Femur (tissue), 1 donor: ENCODE results near the gene LRIG1.

Source experiments
- DNase-seq: peaks from one replicate; pipeline ENCODE4 v3.0.0-alpha.2; 2017

Gene LRIG1

DNA sequence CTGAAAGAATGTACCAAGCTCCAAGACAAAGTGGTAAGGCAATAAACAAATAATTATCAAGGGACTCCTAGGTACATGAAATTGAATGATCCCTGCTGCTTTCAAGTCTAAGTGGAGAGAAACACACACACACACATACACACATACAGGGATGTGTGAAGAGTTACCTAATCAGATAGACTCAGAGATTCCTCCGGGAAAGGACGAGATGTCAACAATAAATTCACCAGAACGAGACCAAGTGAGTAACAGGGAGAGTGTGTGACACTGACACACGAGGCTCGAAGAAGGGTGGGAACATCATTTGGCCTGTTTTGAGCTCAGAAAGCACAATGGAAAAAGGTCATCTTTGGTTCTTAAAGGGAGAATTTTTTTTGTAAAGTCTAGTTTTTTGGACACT, 13.4 kb downstream of the LRIG1 start:
- no peak for DNase-seq

DNA sequence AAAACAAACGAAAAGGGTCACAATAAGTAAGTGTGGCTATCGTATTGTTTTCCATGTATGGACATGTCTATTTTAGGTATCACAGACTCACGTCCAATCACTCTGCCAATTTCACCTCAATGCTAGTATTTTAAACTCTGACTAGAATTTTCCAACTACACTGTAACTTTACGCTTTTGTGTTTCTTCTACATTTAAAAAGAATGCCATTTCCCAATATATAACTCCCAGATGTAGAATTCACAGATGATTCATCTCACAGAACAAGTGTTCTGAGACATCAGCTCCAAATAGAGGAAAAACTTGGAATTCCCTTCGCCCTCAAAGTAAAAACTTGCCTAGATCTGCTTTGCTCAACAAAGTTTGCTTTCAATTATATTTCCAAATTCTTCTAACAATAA, 14.2 kb downstream of the LRIG1 start:
- DNase-seq, result no peak

DNA sequence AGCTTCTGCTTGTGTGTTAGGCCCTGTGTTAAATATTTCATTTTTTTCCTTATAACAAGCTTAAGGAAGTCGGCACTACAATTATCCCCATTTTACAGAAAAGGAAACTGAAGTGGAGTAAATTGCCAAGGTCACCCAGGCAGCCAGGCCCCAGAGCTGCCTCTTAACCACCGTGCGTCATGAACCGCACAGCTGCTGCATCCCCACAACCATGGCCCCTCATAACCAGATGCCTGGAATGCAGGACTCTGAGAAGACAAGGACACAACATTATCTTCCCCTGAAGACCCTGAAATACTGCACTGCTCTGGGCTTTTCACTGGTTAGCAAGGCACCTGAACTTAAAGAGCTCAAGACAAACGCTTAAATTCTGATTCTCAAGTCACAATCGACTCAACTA, 14.6 kb downstream of the LRIG1 start:
- no peak for DNase-seq

DNA sequence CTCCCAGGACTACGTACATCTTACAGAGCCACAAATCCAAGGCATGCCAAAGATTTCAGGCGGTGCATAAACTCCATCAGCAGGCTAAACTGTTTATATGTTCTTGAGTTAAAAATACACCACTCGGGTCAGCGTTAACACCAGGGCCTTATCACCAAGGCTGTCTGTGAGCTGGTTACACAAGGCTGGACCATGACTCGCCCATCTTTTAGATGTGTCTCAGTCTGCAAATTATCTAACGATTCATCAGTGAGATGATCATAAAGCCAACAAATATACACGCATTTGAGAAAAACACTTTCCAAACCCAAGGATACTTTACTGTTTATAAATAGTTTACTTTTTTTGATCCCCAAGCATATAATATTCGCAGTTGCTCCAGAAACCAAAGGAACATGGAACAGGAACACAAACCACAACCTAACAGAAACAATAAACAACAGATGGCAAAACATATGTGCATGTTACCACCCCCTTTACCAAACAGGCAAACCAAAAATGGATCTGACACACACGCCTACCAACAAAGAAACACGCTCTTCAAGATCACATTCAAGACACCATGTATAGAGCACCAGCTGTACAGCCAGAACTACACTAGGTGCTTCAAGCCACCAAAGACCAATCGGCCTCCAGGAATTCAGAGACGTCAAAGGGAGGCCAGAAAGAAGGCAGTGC, 15.4 kb downstream of the LRIG1 start:
- no peak for DNase-seq

DNA sequence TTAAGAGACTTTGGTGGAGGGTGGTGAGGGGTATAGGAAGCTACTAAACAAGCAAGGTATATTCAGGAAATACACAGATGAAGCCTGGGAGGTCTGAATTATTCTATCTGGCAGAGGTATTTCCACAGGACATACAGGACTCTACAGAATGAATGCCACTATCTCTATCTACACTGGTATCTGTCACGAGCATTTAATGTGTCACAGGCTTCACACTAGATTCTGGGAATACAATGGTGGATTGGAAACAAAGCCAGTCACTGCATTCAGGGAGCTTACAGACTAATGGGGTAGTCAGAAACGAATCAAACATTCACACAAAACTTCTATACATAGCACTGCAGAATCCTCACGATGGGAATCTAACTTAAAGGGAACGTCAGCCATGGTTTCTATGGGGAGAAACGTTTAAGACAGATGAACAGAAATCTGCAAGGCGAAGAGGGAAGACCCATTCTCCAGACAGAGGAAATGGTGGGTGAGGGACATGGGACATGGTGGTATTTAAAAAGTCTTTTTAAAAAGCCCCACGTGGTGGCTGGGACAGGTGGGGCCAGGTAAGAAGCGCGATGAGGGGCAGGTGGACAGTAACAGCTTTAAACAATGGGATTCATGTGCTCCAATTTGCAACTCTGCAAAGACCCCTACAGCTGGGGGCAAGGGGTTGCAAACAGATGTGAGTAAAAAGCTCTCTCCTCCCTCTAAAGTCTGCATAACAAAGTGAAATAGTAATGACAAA, 16.5 kb downstream of the LRIG1 start:
- no peak for DNase-seq

DNA sequence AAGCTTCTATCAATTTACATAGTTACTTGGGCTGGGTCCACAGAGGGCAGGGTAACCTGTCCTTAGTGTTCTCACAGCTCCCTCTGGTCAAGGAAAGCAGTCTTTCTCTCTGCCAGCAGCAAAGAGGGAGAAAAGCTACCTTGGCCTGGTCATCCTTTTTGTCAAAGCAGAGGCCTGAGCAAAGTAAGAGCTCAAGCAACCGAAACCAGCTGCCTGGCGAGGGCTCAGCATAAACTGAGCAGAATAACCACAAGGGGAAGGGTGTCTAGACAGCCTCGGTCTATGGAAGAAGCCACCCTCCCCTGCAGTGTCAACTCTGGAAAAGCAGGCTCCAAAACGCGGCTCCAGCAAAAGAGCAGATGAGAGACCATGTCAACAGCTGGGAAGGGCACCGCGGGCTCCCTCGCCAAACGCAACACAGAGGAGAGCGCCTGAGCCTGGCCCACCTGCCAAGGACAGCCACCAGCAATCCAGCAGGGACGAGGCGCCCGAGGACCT, 17.4 kb downstream of the LRIG1 start:
- peak; percentile 72 for DNase-seq

DNA sequence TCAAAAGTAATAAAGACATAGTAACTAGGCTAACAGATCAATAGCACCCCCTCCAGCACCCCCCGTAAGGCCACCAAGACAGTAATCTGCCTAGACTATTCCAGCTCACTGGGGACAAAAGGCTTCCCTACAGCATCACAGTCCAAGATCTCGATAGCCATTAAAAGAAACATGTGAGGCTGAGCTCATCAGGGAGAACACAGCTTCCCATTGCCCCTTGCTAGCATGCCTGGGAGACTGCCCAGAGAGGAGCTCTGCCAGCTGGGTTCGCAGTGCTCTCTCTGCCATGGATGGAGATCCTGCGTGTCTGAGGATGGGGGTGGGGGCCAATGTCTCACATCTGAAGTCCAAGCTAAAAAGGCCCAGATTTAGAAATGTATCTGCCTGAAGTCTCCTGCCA, 17.8 kb downstream of the LRIG1 start:
- DNase-seq, result peak; percentile 79

DNA sequence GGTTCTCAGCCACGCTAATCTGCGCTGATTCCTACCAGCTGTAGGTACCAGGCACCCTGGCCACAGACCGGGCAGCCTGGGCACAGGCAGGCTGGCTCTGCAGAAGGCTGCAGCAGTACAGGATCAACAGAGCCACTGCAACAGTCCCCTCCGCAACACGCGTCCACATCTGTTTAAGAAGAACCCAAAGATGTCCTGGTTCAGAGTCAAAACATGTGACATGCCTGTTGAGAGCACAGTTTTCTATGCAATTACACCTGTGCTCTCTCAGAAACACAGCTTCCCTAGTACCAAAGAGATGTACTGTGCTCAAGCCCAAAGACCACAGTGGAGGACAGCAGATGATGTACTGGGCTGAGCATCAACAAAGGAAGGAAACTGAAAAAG, 18.8 kb downstream of the LRIG1 start:
- DNase-seq, result no peak

DNA sequence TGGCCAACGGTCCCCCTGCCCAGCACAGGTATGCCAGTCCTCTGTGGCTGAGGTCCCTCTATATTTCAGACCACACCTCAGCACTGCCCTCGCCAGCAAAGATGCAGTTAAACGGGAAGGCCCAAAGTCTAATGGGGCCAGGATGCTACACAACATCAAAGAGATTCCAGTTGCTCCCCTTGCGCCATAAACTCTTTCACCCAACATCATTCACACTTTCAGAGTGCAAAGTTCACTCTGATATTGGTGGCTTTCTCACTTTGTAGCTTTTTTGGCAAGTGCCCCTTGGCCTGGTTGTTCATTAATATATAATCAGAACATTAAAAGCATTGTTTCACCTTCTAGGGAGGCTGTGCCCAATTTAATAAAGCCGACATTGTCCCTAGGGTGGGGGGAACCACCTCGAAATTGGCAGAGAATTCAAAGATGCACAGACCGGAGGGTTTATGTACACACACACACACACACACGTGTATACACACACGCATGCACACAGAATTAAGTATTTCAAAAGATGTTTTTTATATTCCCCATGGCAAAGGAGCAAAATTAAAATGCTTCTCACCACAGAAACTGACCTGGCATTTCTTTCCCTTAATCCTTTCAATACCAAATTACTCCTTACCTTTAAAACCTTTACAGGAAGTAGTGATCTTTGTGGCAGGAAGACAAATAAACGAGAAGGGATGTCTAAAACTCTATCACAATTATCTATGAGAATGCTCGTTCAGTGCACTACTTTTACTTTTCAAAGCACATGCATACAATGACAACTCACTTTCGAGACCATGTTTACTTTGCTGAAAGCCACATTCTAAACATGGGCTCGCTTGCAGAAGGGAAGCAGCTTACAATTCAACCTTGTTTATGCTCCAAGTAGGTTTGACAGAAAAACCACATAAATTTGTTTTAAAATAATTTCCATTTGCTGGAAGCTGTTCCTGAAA, 19.5 kb downstream of the LRIG1 start:
- no peak for DNase-seq

DNA sequence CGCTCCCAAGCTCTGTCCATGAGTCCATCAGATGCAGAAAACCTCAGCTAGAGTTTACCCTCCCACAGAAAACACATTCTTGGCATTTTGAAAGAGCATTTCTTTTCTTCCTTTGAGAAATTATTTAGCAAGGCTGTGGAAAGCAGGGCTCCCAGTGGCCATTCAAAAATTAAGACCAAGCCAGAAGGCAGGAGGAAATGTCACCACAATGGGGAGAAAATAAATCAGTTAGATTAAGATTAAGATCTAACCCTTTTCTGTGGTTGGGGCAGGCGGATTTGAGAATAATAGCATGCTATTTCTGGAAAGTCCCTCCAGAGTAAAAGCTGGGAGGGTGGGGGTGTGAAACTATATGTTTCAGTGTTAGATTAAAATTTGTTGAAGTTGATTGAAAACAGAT, 20.2 kb downstream of the LRIG1 start:
- DNase-seq, result no peak

DNA sequence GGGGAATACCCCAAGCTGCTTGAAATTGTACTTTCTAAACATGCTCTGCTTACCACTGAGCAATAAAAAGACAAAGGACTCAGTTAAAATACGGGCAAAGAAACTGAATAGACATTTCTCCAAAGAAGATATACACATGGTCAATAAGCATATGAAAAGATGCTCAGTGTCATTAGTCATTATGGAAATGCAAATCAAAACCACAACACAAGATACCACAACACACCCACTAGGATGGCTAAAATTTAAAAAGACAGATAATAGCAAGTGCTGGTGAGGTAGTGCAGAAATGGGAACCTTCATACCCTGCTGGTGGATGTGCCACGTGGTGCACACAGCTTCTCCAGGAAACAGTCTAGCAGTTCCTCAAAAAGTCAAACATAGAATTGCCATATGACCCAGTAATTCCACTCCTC, 21.3 kb downstream of the LRIG1 start:
- no peak for DNase-seq

DNA sequence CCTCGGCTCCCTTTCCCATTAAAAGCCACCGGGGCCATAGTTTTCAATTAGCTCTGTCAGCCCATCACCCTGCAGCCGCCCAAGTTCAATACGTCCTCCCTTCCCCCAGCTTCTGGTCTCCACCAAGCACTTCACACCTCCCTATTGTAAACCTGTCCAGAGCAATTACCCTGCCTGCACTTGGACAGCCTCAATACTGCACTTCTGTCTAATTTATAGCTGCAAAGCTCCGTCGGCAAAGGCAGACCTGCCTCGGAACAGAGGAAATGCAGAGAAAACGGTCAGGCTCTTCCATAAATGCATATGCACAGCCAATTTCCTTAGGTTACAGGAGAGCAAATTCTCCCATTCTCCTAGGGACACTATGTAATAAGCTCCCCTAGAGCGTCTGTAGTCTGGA, 21.9 kb downstream of the LRIG1 start:
- no peak for DNase-seq

DNA sequence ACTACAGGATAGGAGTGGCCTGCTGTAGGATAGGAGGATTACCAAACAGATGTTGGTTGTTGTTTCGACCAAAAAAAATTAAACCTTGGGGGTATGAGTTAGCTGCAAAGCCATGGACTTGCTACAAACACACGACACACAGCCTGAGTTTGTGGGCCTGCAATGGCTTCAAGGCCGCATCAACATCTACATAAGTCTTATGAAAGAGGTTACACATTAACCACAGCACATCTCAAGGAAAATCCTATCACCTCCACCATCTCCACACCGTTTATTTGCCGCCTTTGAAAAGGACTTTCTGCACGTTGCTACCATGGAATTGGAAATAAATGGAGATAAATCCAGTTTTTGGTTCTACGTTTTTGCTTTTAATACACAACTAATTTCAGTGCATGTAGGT, 23.0 kb downstream of the LRIG1 start:
- no peak for DNase-seq

DNA sequence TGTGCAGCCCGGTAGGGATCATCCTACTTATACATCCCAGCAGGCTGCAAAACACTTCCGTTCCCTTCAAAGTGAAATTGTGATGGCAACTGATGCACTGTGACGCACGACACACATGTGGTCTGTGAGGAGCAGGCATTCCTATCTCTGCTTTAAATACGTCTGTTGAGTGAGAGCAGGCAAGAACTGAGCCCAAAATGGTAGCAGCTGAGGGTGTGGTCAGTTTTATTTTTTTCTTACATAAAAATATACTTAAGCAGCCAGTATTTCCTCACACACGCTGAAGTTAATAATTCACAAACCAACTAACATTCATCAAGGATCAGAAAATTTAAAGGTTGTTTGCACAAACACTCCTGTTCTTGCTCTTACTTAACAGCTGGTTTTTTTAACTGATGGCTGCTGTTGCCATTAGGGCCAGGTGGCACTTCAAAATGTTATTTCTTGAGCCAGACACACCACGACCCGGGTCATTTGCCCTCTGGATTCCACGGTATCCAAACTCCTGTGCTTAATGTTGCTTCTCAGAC, 23.9 kb downstream of the LRIG1 start:
- DNase-seq, result no peak

DNA sequence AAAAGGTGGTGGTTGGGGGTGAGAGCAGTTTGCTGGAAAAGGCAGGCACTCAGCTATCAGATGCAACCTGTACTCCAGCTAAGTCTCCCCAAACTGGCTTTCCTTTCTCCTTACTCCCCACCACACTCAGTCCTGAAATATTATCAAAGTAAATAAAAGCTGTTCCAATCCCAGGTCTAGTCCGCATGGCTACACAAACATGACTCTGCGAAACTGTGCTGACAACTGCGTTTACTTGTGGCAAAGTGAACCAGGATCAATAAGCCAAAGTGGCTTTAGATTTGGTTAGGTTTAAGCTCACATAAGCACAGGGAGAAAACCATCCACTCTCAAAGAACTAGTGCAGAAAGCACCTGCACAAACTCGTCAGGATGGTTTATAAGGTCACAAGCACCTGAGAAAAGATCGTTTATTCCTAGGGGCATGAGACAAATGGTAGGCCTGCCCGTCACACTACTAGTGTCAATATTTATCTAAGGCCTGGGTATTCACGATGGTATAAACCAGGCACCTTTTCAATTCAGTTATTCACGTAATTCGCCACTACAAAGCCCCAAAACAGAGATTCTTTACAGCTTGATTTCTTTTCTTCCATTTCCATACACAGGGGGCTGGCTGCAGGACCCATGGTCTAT, 25.3 kb downstream of the LRIG1 start:
- no peak for DNase-seq

DNA sequence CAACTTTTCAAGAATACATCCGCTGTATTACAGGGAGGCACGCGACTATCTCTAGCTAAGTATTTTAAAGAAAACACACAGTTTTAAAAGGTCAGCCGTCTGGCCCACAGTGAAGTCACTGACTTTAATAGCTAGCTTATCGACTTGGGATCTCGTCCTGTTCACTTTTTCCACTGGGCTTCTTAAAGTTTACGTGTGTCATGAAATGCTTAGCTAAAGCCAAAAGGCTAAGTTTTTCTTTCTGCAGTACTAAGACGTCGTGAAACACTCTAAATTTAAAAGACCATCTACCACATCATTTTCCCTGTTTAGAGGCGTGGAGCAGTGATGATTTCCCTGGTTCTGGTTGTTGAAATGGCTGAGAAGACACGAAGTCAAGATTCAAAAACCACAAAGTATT, 27.1 kb downstream of the LRIG1 start:
- no peak for DNase-seq

DNA sequence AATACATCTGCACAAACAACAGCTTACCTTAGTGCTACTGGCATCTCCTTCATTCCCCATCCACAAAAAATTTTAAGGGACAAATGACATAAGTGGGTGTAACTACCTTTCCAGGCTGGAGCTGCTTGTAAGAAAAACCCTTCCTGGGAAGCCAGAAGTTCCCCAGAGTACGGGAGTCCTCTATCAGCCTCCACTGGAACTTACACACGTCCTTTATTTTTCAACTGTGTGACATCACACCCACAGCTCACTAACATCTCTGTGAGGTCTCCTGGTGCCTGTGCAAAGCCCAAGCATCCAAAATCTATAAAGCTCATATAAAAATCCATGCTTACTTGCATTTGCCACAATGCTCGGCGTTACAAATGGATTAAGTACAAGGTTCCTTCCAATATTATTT, 27.6 kb downstream of the LRIG1 start:
- DNase-seq, result no peak

DNA sequence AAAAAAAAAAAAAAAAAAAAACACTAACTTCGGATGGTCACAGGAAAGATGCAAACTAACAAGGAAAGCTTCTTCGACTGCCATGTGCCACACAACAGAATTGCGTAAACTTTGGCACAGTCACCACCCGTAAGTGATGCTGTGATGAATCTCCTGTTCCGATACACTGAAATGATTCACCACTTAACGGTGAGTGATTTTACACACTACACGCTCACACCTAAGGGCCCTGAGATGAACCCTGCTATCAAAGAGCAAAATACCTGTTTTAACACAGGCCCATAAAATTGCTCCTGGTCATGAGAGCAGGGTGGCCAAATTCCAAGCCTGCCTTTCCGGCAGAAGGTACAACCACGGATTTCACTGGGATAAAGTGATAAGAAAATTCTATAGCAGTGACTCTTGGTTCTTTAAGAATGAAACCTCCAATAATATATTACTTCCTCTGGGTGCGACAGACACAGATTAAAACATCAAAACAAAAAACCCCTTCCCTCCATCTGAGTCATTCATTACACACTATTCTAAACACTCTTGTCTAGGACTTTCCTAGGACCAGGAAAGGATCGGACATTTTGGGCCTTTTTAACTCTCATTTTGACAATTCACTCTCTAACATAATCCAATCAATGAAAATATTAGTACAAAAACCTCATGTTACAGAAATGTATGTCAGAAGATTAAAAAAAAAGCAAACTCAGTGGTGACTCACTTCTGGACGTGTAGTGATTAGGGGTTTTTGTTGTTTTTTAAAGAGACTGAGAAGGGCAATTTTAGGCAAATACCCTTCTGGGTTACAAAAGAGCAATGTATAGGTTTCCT, 28.3 kb downstream of the LRIG1 start:
- no peak for DNase-seq

DNA sequence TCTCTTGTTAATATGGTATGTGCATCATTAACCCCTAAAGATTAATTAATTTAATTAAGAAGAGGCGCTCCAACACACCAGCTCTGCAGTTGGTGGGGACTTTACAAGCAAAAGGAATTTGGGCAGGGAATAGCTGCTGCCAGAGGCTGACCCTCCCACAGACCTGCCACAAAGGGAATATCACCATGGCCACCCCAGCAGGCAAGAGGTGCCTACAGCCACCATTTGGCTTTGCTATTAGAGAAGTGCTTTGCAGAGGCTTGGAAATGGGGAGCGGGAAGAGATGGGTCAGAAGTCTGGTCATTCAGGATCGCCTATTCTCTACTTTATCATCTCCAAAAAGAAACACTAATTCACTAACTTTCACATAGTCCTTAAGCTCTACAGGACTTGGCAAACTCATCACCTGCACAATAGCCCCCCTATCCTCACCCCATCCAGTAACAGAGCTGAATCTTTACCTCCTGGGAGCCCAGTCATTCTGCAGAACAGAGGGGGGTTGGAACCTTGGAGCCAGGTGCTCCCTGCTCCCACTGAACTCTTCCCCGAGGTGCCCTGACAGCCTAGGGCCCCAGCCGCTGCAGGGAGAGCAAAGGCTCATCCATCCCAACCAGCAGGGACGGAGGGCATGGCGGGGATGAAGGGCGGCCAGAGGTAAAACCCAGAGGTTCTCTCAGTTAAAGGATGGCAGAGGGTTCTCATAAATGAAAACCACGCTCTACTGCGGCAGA, 29.7 kb downstream of the LRIG1 start:
- DNase-seq, result no peak

DNA sequence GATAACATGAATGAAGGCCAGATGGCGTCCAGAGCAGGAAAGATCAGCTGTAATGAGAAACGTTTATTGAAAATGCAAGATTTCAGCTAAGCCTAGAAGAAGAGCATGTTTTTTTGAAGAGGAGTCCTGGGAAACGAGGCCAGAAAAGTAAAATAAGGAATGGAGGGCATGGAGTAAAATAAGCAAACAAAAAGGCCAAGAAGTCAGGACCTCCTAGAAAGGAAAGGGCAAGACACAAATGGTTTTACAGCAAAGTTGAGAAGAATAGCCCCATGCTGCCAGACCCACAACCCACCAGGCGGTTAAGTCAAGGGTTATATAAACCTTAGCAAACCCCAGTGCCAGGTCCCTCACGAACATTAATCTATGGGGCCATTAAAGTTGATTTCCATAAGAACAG, 30.5 kb downstream of the LRIG1 start:
- no peak for DNase-seq

DNA sequence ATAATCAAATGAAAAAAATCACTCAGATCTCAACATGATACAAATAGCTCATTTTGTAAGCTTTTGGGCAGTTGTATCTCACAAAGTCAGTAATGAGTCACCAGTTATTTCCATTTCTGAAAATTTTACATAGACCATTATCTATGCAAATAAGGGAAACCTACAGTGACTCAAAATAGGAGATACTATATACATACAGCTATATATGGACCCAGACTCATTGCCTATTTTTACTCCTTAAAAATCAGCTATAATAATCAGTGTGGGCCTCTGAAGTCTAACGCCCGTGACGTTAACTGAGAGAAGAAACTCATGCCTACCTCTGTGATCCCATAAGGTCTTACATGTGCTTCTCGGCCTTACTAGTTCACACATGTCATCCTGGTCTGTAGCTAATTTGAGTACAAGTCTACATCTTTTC, 31.6 kb downstream of the LRIG1 start:
- DNase-seq, result no peak
